ENCODE data around the gene SORBS2. TPM values are rescaled to one million over a fixed set of nuclear protein-coding genes. Genes with fewer than 3 reads are reported as not detected.

The SORBS2 gene
- total RNA-seq, 2 donors from 2014 or later = 7.0 to 13.8 TPM

GRCh38 chr4:185564349-185564748 is 247.6 kb downstream of the SORBS2 start:
- DNase-seq = no peak
- H3K36me3 Mint-ChIP-seq (ENCODE audit: low read depth) = no peaks in the 10 kb centered on the region
- no peak overlapping the region for H3K27ac ChIP-seq (ENCODE audit: low read depth, low read length)
- H3K4me3 ChIP-seq (ENCODE audit: low read length) = no peak overlapping the region
- peaks cover 14% of the 10 kb centered on the region for H3K4me1 Mint-ChIP-seq
- H3K27ac Mint-ChIP-seq = no peak overlapping the region
- TF ChIP-seq CTCF (conservative IDR thresholded peaks at IDR 0.05) = no peak
- peaks cover 2% of the 10 kb centered on the region for H3K27me3 Mint-ChIP-seq (ENCODE audit: insufficient read depth)
- WGBS, 2 experiments (ENCODE audit: insufficient coverage in 1 of 2, insufficient read length in 1 of 2) = 89% methylated on average over 1 to 3 of the region's 3 CpGs
- H3K4me1 ChIP-seq (ENCODE audit: control insufficient read depth, insufficient read depth, low read length) = peaks cover 3% of the 10 kb centered on the region
- H3K9me3 ChIP-seq (ENCODE audit: control insufficient read depth, low read length) = peaks cover 36% of the 10 kb centered on the region
- H3K9ac ChIP-seq (ENCODE audit: extremely low read depth, low read length, poor library complexity, severe bottlenecking) = no peak overlapping the region
- no peaks in the 10 kb centered on the region for H3K27me3 ChIP-seq (ENCODE audit: control insufficient read depth, insufficient read depth, low read length, poor library complexity, severe bottlenecking)
- H3K36me3 ChIP-seq (ENCODE audit: control insufficient read depth, insufficient read depth, low read length) = no peaks in the 10 kb centered on the region
- peaks cover 23% of the 10 kb centered on the region for H3K9me3 Mint-ChIP-seq
- no peak overlapping the region for H3K4me3 Mint-ChIP-seq

DNA sequence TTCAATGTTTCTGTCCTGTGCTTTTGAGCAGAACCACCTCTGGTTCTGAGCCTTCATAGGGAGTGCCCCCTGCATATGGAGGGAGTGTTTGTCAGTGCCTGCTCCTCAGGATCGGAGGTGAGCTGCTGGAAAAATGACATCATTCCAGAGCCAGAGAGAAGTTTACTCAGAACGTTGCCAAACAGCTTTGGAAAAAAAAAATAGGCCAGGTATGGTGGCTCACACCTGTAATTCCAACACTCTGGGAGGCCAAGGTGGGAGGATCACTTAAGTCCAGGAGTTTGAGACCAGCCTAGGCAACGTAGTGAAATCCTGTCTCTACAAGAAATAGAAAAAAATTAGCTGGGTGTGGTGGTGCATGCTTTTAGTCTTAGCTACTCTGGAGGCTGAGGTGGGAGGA is 249.5 kb downstream of the SORBS2 start:
- no peak overlapping the region for H3K27ac Mint-ChIP-seq
- 85 to 87% methylated on average over 3 of the region's 3 CpGs for WGBS, 2 experiments (ENCODE audit: insufficient coverage in 1 of 2, insufficient read length in 1 of 2)
- Histone ChIP-seq H3K27me3 (ENCODE audit: control insufficient read depth, insufficient read depth, low read length, poor library complexity, severe bottlenecking) (no peaks in the 10 kb centered on the region), H3K9me3 (ENCODE audit: control insufficient read depth, low read length) (peaks cover 37% of the 10 kb centered on the region), H3K27ac (ENCODE audit: low read depth, low read length) (no peak overlapping the region), H3K4me3 (ENCODE audit: low read length) (no peak overlapping the region), H3K36me3 (ENCODE audit: control insufficient read depth, insufficient read depth, low read length) (no peaks in the 10 kb centered on the region), H3K4me1 (ENCODE audit: control insufficient read depth, insufficient read depth, low read length) (peaks cover 3% of the 10 kb centered on the region), H3K9ac (ENCODE audit: extremely low read depth, low read length, poor library complexity, severe bottlenecking) (no peak overlapping the region)
- H3K36me3 Mint-ChIP-seq (ENCODE audit: low read depth) = peaks cover 8% of the 10 kb centered on the region
- H3K9me3 Mint-ChIP-seq = peaks cover 41% of the 10 kb centered on the region
- no peak for DNase-seq
- no peak overlapping the region for H3K4me3 Mint-ChIP-seq
- H3K4me1 Mint-ChIP-seq = peaks cover 25% of the 10 kb centered on the region
- no peak for TF ChIP-seq CTCF (conservative IDR thresholded peaks at IDR 0.05)
- H3K27me3 Mint-ChIP-seq (ENCODE audit: insufficient read depth) = peaks cover 2% of the 10 kb centered on the region

DNA sequence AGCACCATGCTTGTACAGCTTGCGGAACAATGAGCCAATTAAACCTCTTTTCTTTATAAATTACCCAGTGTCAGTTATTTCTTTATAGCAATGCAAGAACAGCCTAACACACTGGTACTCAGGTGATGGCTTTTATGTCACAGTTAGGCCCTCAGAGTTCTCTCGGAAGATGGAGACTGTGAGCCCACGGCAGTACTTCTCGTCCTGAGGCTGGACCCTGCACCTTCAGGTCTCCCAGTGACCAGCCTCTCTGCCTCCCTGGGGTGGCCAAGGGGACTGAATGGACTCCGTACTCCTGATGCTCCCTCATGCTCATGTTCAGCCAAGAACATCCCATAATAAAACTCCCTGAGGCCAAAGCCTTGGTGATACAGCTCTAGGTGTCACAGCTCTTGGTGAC is 251.7 kb downstream of the SORBS2 start:
- Histone ChIP-seq H3K27ac (ENCODE audit: low read depth, low read length) (no peak overlapping the region), H3K36me3 (ENCODE audit: control insufficient read depth, insufficient read depth, low read length) (no peaks in the 10 kb centered on the region), H3K4me3 (ENCODE audit: low read length) (no peak overlapping the region), H3K9ac (ENCODE audit: extremely low read depth, low read length, poor library complexity, severe bottlenecking) (no peak overlapping the region), H3K4me1 (ENCODE audit: control insufficient read depth, insufficient read depth, low read length) (no peaks in the 10 kb centered on the region), H3K27me3 (ENCODE audit: control insufficient read depth, insufficient read depth, low read length, poor library complexity, severe bottlenecking) (no peaks in the 10 kb centered on the region), H3K9me3 (ENCODE audit: control insufficient read depth, low read length) (peaks cover 29% of the 10 kb centered on the region)
- Mint-ChIP-seq H3K9me3 (peaks cover 55% of the 10 kb centered on the region), H3K4me1 (peaks cover 20% of the 10 kb centered on the region), H3K27me3 (ENCODE audit: insufficient read depth) (peaks cover 2% of the 10 kb centered on the region), H3K36me3 (ENCODE audit: low read depth) (peaks cover 8% of the 10 kb centered on the region), H3K4me3 (peak overlapping the region; percentile 23), H3K27ac (peak overlapping the region; percentile 98)
- no peak for TF ChIP-seq CTCF (conservative IDR thresholded peaks at IDR 0.05)
- DNase-seq = no peak
- 93 to 97% methylated on average over 3 to 5 of the region's 5 CpGs for WGBS, 2 experiments (ENCODE audit: insufficient coverage in 1 of 2, insufficient read length in 1 of 2)

All from endodermal cell (in vitro differentiated cells).